ENCODE data around the gene NDUFS8.

DNA sequence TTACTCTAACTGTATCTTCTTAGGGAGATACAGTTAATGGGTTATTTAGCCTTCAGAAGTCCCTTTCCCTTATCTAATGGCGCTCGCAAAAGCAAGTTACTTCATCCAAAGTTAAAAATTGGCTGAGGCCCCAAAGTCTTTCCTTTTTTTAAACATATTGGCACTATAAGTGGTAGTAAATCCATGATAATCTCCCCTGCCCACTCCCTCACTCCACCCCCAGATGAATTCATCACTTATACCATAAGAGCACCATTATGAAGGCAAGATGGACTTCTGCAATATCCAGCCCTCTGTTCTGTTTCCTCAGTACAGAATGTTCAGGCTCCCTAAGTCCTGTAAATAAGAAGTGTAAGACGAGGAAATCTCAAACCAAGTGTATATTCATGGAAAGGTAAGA, 53.0 kb downstream of the NDUFS8 start:
- TF ChIP-seq, protein P1, sequence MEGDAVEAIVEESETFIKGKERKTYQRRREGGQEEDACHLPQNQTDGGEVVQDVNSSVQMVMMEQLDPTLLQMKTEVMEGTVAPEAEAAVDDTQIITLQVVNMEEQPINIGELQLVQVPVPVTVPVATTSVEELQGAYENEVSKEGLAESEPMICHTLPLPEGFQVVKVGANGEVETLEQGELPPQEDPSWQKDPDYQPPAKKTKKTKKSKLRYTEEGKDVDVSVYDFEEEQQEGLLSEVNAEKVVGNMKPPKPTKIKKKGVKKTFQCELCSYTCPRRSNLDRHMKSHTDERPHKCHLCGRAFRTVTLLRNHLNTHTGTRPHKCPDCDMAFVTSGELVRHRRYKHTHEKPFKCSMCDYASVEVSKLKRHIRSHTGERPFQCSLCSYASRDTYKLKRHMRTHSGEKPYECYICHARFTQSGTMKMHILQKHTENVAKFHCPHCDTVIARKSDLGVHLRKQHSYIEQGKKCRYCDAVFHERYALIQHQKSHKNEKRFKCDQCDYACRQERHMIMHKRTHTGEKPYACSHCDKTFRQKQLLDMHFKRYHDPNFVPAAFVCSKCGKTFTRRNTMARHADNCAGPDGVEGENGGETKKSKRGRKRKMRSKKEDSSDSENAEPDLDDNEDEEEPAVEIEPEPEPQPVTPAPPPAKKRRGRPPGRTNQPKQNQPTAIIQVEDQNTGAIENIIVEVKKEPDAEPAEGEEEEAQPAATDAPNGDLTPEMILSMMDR (IDR thresholded peaks at IDR 0.05; ENCODE audit: low read depth, low read length, poor library complexity, severe bottlenecking): no peak
- no peak for TF ChIP-seq EZH2phosphoT487 (IDR thresholded peaks at IDR 0.05; ENCODE audit: borderline replicate concordance, low read length)

Measured in DOHH2 (cell line).